ENCODE results near the gene NRP2.

The NRP2 gene

DNA sequence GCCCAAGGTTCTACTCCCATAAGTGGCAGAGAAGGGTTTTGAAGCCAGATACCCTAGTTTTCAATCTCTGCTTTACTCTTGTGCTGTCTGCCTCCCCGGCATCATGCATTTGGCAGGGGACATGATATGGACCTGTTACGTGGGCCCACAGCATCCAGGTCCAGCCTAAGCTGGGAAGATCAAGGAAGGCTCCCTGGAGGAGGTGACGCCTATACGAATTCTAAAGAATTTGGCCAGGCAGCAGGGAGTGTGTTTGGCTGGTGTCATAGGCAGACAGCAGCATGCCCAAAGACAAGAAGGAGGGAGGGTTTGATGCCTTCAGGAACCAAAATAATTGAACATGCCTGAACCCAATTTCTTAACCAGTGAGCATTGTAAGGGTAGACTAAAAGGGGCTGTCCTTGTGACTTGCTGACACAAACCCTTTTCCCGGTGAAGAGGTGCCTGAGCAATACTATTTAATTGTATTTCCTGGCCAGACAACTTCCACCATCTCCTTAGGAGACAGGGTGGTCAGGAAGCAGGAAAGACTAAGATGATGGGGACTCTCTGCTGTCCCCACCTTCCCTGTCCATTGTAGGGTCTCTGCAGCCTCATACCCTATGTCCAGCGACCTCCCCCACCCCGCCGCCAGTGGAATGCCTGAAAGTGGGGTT is 21.3 kb downstream of the NRP2 start:
- no peak overlapping the region for H3K4me3 ChIP-seq (ENCODE audit: low read depth, low read length)
- TF ChIP-seq, protein P1, sequence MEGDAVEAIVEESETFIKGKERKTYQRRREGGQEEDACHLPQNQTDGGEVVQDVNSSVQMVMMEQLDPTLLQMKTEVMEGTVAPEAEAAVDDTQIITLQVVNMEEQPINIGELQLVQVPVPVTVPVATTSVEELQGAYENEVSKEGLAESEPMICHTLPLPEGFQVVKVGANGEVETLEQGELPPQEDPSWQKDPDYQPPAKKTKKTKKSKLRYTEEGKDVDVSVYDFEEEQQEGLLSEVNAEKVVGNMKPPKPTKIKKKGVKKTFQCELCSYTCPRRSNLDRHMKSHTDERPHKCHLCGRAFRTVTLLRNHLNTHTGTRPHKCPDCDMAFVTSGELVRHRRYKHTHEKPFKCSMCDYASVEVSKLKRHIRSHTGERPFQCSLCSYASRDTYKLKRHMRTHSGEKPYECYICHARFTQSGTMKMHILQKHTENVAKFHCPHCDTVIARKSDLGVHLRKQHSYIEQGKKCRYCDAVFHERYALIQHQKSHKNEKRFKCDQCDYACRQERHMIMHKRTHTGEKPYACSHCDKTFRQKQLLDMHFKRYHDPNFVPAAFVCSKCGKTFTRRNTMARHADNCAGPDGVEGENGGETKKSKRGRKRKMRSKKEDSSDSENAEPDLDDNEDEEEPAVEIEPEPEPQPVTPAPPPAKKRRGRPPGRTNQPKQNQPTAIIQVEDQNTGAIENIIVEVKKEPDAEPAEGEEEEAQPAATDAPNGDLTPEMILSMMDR (IDR thresholded peaks at IDR 0.05; ENCODE audit: low read depth, low read length, missing control alignments), result no peak
- no peak for DNase-seq (ENCODE audit: low read depth)
- in situ Hi-C loops (cut with HindIII; ENCODE audit: low sequenced_read_pairs), result loop anchor here (5.0 kb wide), 1 partner anchor 54 kb away; no protein-coding TSS in a partner anchor

DNA sequence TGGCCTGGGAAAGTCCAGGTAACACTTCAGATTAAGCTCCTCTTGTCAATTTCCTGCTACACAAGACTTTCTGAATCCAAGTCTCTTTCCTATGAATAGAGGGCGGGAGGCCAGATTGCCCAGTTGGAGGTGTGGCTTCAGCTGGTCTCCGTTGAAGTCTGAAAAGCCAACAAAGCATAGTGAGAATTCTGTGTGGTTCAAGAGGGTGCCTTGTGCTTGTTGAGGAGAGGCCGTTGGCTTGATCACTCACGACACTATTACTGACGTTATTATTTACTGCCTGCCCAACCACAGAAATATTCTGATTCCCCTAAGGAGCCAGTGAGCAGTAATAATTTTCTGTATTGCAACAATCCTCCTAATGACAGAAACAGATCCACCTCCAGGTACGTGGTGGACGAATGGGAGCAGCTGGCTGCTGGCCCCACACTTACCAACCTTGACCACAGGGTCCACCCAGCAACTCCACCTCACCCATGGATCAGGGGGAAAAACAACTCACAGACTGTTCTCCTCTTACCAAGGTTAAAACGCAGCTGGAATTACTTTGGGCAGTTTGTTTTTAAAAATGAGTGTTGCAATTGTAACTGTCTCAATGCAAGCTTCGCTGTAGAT is 21.9 kb downstream of the NRP2 start:
- no peak overlapping the region for H3K4me3 ChIP-seq (ENCODE audit: low read depth, low read length)
- TF ChIP-seq, protein P1 (IDR thresholded peaks at IDR 0.05; ENCODE audit: low read depth, low read length, missing control alignments), result no peak
- in situ Hi-C loops (cut with HindIII; ENCODE audit: low sequenced_read_pairs), result loop anchor here (5.0 kb wide), 1 partner anchor 53 kb away; no protein-coding TSS in a partner anchor
- DNase-seq (ENCODE audit: low read depth), result no peak

DNA sequence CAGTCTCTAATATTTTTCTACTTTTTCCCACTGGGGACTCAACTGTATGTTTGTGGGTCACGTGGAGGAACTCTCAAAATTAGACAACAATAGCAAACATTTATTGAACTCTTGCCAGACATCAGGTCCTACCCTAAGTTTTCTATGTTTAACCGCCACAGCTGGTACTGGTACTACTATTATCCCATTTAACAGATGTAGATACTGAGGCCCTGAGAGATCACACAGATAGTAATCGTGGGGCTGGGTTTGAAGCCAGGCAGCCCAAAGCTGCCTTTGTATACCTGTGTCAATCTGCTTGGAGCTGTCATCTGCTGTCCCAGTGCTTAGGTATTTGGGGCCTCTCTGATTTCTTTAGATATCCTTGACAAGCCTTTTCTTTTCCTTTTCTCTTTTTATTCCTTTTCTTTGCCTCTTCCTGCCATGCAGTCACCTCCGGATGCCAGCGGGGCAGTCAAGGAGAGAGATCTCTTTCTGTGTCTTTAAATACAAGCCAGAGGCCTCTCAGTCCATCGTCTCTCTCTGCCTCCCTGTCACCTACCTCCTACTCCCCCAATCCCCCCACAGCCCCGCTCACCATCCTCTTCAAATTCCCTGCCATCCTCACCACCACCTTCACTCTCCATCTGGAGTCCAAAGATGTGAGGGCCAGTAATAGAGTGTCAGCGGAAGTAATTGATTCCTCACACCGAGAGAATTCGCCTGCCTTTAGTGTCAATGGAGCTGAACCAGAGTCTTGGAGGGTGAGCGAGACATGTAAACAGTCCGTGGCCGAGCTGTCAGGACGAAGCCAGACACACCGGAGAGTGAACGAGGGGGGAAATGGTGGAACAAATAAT is 23.4 kb downstream of the NRP2 start:
- in situ Hi-C loops (cut with HindIII; ENCODE audit: low sequenced_read_pairs), result no loop called here
- H3K4me3 ChIP-seq (ENCODE audit: low read depth, low read length), result no peak overlapping the region
- TF ChIP-seq, protein P1 (IDR thresholded peaks at IDR 0.05; ENCODE audit: low read depth, low read length, missing control alignments), result no peak
- DNase-seq (ENCODE audit: low read depth), result no peak

DNA sequence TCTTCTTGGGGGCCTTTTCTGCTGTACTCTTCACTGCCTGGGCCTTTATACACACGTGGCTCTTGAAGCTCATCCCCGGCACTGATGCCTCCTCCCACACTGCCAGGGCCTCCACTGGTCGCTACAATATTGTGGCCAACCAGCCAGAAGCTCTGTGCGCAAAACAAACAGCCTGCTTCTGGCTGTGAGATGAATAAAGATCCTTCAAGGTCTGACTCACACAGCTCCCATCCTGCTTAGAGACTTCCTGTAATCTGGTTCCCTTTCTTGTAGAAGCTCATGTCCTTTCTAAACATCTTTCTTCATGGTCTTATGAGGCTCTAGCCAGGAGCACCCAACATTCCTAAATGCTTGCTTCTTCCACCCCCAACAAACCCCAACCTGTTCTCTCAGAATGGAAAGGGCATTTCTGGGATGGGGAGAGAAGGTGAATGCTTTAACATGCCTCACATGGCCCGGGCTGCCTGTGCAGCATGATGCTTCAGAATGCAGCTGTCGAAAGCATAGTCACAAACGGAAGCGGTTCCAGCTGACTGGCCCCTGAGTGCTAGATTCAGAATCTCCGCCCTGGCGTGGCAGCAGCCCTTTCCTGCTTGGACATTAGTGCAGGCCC is 24.6 kb downstream of the NRP2 start:
- TF ChIP-seq, protein P1 (IDR thresholded peaks at IDR 0.05; ENCODE audit: low read depth, low read length, missing control alignments), result no peak
- H3K4me3 ChIP-seq (ENCODE audit: low read depth, low read length), result no peak overlapping the region
- DNase-seq (ENCODE audit: low read depth), result peak; percentile 75
- in situ Hi-C loops (cut with HindIII; ENCODE audit: low sequenced_read_pairs), result no loop called here

DNA sequence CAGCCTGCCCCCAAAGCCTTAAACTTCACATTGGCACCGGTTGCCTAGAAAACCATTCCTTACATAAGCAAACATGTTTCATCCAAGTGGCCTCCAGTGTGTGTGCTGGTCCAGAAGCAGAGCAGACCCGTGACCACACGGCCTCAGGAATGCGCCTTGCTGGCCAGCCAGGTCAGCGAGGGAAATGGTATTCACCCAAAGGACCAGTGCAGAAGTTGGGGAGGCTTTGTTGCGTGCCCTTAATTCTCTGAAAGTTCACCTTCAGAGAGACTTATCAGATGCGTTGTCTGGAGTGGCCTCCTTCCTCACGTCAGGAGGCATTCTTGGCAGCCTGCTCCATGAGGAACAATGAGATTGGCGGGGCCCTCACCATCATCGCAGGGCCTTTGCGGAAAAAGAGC is 25.9 kb downstream of the NRP2 start:
- TF ChIP-seq, protein P1 (IDR thresholded peaks at IDR 0.05; ENCODE audit: low read depth, low read length, missing control alignments), result no peak
- no peak overlapping the region for H3K4me3 ChIP-seq (ENCODE audit: low read depth, low read length)
- in situ Hi-C loops (cut with HindIII; ENCODE audit: low sequenced_read_pairs), result no loop called here
- DNase-seq (ENCODE audit: low read depth), result peak; percentile 92

DNA sequence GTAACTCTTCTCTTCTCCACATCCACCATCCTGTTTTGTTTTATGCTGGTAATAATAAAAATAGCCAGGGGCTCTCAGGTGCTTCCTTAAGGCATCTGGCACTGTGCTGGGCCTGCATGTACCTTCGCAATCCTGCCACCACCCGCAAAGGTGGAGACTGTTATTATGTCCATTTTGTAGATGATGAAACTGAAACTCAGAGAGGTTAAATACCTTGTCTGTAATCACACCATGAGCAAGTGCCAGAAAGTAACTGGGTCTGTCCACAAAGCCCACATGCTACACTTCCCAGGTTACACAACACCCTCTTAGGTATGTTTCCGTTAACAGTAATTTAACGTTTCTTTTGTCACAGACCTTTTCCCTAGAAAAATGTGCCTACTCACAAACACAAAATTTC is 27.0 kb downstream of the NRP2 start:
- in situ Hi-C loops (cut with HindIII; ENCODE audit: low sequenced_read_pairs), result no loop called here
- DNase-seq (ENCODE audit: low read depth), result no peak
- no peak overlapping the region for H3K4me3 ChIP-seq (ENCODE audit: low read depth, low read length)
- TF ChIP-seq, protein P1 (IDR thresholded peaks at IDR 0.05; ENCODE audit: low read depth, low read length, missing control alignments), result no peak
